HG03280 (cell line): Measurements from ENCODE around the gene TAF11.
"Not testable (repeated sequence)": the region's sequence is repeated elsewhere in the genome, so short reads cannot be mapped to it uniquely, and the experiment has no call there.

Source experiments
- ATAC-seq: cut with Tn5 transposase; IDR thresholded peaks from one replicate; pipeline ENCODE4 v1.9.1; 2021; ENCODE audit warnings: mild to moderate bottlenecking, moderate library complexity; ENCODE audit not compliant: unreplicated experiment

The TAF11 gene

GRCh38 chr6:34906826-34907225 lies 19.0 kb upstream of the TAF11 start:
- ATAC-seq: no peak

DNA sequence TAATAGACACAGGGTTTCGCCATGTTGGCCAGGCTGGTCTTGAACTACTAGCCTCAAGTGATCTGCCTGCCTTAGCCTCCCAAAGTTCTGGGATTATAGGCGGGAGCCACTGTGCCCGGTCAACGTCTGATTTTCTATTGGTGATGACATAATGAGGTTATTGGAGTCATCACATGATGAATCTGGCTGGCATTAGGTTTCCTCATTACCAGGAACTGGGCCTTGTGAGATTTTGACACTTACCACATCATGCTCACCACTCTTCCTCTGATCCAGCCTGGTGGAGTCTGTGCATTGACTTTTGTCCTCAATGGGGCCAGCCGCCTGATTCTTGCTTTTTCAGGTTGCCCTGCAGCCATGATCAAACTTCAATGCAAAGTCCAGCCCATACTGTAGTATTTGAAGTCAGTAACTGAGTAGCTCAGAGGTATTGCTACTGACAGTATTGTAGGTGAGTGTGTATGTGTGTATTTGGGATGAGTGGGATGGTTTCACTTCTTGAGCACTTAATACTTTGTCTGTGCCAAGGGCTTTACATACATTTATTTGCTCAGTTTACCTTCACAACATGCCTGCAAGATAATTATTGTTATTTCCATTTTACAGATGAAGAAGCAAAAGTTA lies 17.3 kb upstream of the TAF11 start:
- no peak for ATAC-seq

GRCh38 chr6:34901930-34902329 lies 14.1 kb upstream of the TAF11 start:
- no peak for ATAC-seq

DNA sequence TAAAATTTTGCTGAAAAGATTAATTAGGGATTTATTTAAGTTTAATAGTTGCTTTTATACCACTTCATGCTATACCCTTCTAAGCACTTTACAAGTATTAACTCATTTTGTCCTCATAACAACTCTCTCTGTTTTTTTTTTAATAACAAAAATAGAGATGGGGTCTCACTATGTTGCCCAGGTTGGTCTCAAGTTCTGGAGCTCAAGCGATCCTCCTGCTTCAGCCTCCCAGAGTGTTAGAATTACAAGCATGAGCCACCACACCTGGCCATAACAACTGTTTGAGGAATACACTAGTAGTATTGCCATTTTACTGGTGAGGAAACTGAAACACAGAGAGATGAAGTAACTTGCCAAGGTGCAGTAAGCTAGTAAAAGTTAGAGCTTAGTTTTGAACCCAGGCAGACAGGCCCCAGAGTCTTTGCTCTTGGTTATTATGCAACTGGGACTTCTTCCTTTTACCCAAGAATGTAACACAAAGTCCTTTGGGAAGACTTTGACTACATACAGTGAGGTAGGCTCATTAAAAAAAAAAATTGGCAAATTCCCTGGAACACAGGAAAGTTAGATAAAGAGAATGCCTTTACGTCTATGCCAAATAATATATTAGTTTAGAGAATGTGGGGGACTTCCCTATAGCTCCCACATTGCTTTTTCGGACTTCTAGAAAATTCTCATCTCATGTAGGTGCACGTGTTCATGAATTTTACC lies 12.6 kb upstream of the TAF11 start:
- no peak for ATAC-seq

- ATAC-seq: not testable (repeated sequence)
Observed at GRCh38 chr6:34899748-34900147, 11.9 kb upstream of the TAF11 start.

- no peak for ATAC-seq
Observed at GRCh38 chr6:34897716-34898115, 9.9 kb upstream of the TAF11 start.

DNA sequence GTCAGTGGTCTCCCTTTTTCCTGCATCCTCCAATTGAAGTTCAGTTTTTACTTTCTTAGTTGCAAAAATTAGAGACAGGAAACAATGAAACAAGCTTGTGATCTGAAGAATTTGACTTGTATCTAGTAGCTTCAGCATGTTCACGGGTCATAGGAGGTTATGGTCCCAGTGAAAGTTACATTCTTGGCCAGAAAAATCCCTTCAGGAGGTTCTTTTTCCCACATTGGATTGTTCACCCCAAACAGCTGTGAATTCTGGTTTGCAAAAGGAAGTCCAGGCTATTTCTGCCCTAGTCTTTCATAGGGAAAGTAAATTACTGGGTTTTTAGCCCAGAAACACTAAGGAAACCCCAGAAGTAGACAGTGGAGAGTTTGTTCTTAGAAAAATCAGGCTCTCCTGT lies 9.3 kb upstream of the TAF11 start:
- no peak for ATAC-seq

DNA sequence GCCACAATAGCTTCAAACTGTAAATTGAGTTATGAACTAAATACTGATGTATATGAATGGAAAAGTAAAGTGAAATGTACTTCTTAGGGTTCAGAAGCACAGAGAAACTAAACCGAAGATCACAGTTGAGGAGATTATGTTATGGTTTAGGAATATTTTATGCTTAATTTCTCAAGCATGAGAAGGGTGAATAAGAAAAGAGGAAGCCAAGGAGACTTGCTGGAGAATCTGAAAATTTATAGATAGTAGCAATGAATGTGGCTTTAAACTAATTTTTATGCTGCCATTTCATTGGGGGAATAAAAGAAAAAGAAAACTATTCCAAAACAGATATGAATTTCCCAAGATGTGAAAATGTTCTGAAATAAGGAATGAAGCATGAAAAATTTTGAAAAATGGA lies 6.9 kb upstream of the TAF11 start:
- no peak for ATAC-seq

GRCh38 chr6:34891296-34891695 lies 3.5 kb upstream of the TAF11 start:
- no peak for ATAC-seq

GRCh38 chr6:34890533-34890925 lies 2.7 kb upstream of the TAF11 start:
- no peak for ATAC-seq

DNA sequence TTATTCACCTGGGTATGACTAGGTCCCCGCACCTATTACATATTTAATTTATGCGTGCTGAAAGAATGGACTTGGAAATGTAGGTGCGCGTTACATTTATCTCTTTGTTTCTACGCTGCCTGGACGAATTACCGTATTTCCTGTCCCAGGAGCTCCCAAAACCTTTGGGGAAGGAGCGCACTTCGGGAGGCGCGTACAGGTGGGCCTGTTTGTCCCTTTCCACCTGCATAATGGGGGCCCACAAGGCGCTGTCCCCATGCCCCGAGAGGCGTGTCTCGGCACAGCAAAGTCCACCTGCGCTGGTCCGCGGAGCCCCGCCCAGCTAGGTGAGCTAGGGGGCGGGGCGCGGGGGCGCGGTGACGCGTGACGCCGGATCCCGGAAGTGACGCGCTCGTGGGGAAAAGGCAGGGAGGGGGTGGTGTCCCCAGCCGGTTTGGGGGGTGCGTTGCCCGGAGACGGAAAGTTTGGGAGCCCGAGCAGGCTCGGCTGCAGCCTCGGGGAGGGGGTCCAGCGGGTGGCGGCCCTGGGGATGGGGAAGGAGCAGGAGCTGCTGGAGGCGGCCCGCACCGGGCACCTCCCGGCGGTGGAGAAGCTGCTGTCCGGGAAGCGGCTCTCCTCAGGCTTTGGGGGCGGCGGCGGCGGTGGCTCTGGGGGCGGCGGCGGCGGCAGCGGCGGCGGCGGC lies 1.2 kb upstream of the TAF11 start, which contains the start of gene ANKS1A:
ANKS1A (plus strand) TSS at position 382 of the 682 bp plus-strand sequence; CDS start at position 530, 148 bp downstream.
- ATAC-seq: peak; percentile 53

GRCh38 chr6:34888514-34888856 lies 643 bp upstream of the TAF11 start:
- ATAC-seq: no peak

GRCh38 chr6:34885837-34886236 lies 2.0 kb downstream of the TAF11 start:
- not testable (repeated sequence) for ATAC-seq

DNA sequence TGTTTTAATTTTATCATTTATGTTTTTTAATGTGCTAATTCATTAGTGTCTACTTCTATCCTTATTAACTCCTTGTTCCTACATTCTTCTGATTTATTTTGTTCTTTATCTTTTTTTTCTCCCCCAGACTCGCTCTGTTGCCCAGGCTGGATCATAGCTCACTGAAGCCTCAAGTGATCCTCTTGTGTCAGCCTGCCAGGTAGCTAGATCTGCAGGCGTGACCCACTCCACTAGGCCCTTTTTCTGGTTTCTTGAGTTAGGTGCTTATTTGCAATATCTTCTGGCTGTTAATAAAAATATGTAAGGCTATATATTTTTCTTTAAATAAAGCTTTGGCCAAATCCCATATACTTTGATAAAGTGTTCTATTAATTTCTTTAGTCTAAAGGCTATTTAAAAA lies 2.8 kb downstream of the TAF11 start:
- no peak for ATAC-seq

- not testable (repeated sequence) for ATAC-seq
Observed at GRCh38 chr6:34884073-34884472, 3.8 kb downstream of the TAF11 start.

DNA sequence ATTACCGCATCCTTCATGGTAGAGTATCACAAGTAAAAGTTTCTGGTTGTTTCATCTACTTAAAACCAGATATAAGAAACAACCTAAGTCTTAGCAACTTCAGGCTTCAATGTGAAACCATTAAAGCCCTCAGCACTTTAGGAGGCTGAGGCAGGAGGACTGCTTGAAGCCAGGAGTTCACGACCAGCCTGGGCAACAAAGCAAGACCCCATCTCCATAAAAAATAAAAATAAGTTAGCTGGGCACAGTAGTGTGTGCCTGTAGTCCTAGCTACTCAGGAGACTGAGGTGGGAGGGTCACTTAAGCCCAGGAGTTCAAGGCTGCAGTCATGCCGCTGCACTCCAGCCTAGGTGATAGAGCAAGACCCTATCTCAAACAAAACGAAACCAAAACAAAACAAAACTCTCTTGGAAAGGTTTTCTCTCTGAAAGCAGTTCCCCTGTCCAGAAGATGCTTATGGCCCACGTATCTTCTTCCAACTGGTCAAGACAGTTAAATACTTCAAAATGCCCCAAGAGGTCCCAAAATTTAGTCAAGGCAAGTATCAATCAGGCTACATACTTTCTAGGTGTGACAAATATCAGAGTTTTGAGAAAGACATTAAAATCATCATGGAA lies 9.9 kb downstream of the TAF11 start:
- ATAC-seq: no peak

GRCh38 chr6:34877259-34877658 lies 10.6 kb downstream of the TAF11 start:
- no peak for ATAC-seq

- no peak for ATAC-seq
Observed at GRCh38 chr6:34876472-34876871, 11.4 kb downstream of the TAF11 start.

DNA sequence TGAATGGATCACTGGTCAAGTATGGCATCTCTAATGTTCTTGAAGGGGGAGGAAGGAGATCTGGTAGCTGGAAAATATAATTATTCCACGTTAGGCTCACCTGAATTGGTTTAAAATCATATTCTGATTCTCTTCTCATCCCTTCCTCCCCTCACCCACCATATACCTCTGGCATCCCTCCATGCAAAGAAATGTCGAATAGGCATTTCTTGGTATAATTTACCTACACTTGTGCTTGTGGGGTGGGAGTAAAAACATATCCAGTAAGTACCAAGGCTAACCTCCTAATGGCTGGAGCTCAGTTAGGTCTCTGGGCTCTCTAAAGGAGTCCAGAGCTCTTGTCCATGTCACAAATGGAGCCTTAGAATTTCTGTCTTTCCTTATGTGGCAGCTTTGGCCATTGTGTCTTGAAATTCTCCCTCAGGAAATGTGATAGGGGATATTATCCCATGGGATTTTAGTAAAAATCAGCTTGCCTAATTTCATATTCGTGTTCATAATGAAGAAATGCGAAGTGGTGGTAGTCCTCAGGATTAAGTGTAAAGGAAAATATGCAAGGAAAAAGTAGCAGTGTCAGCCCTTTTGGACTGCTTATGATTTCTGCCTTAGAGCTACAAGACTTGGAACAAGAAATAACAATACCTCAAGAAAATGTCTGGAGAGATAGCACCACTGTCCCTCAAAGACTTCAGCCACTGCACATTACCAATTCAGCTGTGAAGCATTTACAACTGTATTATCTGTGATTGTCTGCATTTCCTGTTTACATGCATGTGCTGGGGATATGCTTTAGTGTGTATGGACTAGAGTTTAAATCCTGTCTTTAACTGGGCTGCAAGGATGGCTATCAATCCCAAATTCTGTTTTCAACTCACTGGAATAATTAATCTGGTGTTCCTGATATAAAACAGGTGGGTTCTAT lies 12.3 kb downstream of the TAF11 start:
- ATAC-seq: no peak

DNA sequence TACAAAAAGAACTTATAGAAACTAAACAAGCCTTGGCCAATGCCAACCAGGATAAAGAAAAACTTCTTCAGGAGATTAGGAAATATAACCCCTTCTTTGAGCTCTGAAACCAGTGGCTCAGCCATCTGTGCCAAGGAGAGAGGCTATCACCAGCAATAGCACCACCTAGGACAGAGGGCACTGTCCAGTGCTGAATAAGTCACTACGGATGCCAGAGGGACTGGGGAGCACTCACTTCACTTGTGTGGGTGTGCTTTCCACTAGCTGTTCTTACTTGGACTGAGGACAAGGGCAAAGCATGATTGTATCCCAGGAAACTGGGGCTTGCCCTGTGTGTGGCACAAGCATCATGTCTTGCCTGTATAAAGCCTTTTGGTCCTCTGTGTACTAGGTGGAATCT lies 15.5 kb downstream of the TAF11 start:
- no peak for ATAC-seq

GRCh38 chr6:34871853-34872252 lies 16.0 kb downstream of the TAF11 start:
- ATAC-seq: no peak
